CD14-positive monocyte (primary cell): Measurements from ENCODE around the gene ERG. TPM values are rescaled to one million over a fixed set of nuclear protein-coding genes. Genes with fewer than 3 reads are reported as not detected.

ENCODE experiments used
- DNase-seq, 3 donors: peaks; one replicate each; pipeline ENCODE4 v3.0.0-alpha.2; 2011 to 2022
- H2AFZ ChIP-seq: 2 replicates; pipeline ENCODE4 v1.6.0; 2012; ENCODE audit warnings: mild to moderate bottlenecking, low read depth, low read length, inconsistent platforms; ENCODE audit not compliant: insufficient read depth, poor library complexity, severe bottlenecking
- H3K27ac ChIP-seq, 2 donors: 1 replicate in 1 of 2; 2 replicates in 1 of 2; pipeline ENCODE4 v1.5.1; 2012 to 2013; ENCODE audit warnings: low read length in 2 of 2, control low read depth in 1 of 2, inconsistent platforms in 1 of 2, low read depth in 1 of 2, mild to moderate bottlenecking in 1 of 2
- H3K27me3 ChIP-seq, 2 donors: one replicate each; pipeline versions ENCODE4 v1.6.0 to v1.6.1; 2011 to 2013; ENCODE audit warnings: low read length in 2 of 2; ENCODE audit not compliant: control insufficient read depth in 2 of 2, insufficient read depth in 2 of 2
- H3K36me3 ChIP-seq, 2 donors: replicated peaks in 1 of 2; 1 replicate in 1 of 2; 2 replicates in 1 of 2; pipeline versions ENCODE4 v1.5.1 to v1.6.1; 2012 to 2013; ENCODE audit warnings: low read length in 2 of 2, control low read depth in 1 of 2, inconsistent platforms in 1 of 2, mild to moderate bottlenecking in 1 of 2; ENCODE audit not compliant: insufficient read depth in 2 of 2, control insufficient read depth in 1 of 2
- H3K4me1 ChIP-seq, 2 donors: 1 replicate in 1 of 2; 2 replicates in 1 of 2; pipeline versions ENCODE4 v1.5.1 to v1.6.1; 2012 to 2013; ENCODE audit warnings: low read length in 2 of 2, control low read depth in 1 of 2, inconsistent platforms in 1 of 2, mild to moderate bottlenecking in 1 of 2, moderate library complexity in 1 of 2; ENCODE audit not compliant: insufficient read depth in 2 of 2, control insufficient read depth in 1 of 2
- H3K4me2 ChIP-seq: replicated peaks from 2 replicates; pipeline ENCODE3; 2012; ENCODE audit warnings: low read length, moderate library complexity, mild to moderate bottlenecking; ENCODE audit not compliant: poor library complexity, severe bottlenecking; ENCODE audit errors: extremely low read depth
- H3K4me3 ChIP-seq, 3 experiments: fragments of 200-600 bp in 1 of 3; sonication (generic) in 1 of 3; replicated peaks in 1 of 3; 1 replicate in 2 of 3; 2 replicates in 1 of 3; pipeline ENCODE4 v1.5.1; 2011 to 2013; ENCODE audit warnings: low read length in 3 of 3, mild to moderate bottlenecking in 3 of 3, control low read depth in 2 of 3, low read depth in 2 of 3, inconsistent platforms in 1 of 3, moderate library complexity in 1 of 3
- H3K79me2 ChIP-seq: 2 replicates; pipeline ENCODE4 v1.6.0; 2012; ENCODE audit warnings: mild to moderate bottlenecking, control low read depth, inconsistent platforms, low read length, moderate library complexity; ENCODE audit not compliant: insufficient read depth
- H3K9ac ChIP-seq: 2 replicates; pipeline ENCODE4 v1.6.0; 2017; ENCODE audit warnings: low read length, mild to moderate bottlenecking; ENCODE audit not compliant: insufficient read depth, poor library complexity, severe bottlenecking
- H3K9me3 ChIP-seq, 2 donors: replicated peaks in 1 of 2; 1 replicate in 1 of 2; 2 replicates in 1 of 2; pipeline versions ENCODE4 v1.5.1 to v1.6.1; 2012 to 2013; ENCODE audit warnings: low read length in 2 of 2, control low read depth in 1 of 2; ENCODE audit not compliant: control insufficient read depth in 1 of 2, insufficient read depth in 1 of 2
- H4K20me1 ChIP-seq: 2 replicates; pipeline ENCODE4 v1.6.0; 2012; ENCODE audit warnings: mild to moderate bottlenecking, low read length, control low read depth, moderate library complexity; ENCODE audit not compliant: insufficient read depth
- H3K27ac Mint-ChIP-seq, 7 donors: one replicate each; pipeline ENCODE4 v1.8.0; 2020; ENCODE audit warnings: mild to moderate bottlenecking in 7 of 7, mixed read lengths in 7 of 7, moderate library complexity in 6 of 7, inconsistent platforms in 2 of 7
- H3K27me3 Mint-ChIP-seq, 3 donors: one replicate each; pipeline ENCODE4 v1.8.0; 2021 to 2022; ENCODE audit warnings: low read depth in 3 of 3, mild to moderate bottlenecking in 3 of 3, mixed read lengths in 3 of 3, moderate library complexity in 3 of 3, inconsistent platforms in 1 of 3
- H3K36me3 Mint-ChIP-seq, 2 donors: one replicate each; pipeline ENCODE4 v1.8.0; 2020; ENCODE audit warnings: mixed read lengths in 2 of 2, inconsistent platforms in 1 of 2, mild to moderate bottlenecking in 1 of 2
- H3K4me1 Mint-ChIP-seq: one replicate; pipeline ENCODE4 v1.8.0; 2020; ENCODE audit warnings: mild to moderate bottlenecking, mixed read lengths
- H3K4me3 Mint-ChIP-seq, 2 donors: one replicate each; pipeline ENCODE4 v1.8.0; 2020; ENCODE audit warnings: mild to moderate bottlenecking in 2 of 2, mixed read lengths in 2 of 2, moderate library complexity in 1 of 2
- H3K9me3 Mint-ChIP-seq, 7 donors: one replicate each; pipeline ENCODE4 v1.8.0; 2020 to 2022; ENCODE audit warnings: mixed read lengths in 7 of 7, mild to moderate bottlenecking in 6 of 7, moderate library complexity in 6 of 7, inconsistent platforms in 2 of 7
- WGBS: methylation state at CpG from one replicate; pipeline ENCODE4 v1.1.5; 2013; ENCODE audit warnings: missing lambda C conversion rate; ENCODE audit not compliant: insufficient coverage; 5-methylcytosine and 5-hydroxymethylcytosine counted together
- intact Hi-C, 2 donors: fragments of 100-400 bp; cut with micrococcal nuclease; formaldehyde crosslinking; loops; one replicate each; pipeline versions ENCODE4 v1.15.0 to v1.15.1; 2023
- polyA plus RNA-seq, 3 donors: library from polyadenylated mRNA; depleted of rRNA in 1 of 3; unstranded in 2 of 3; stranded (reverse) in 1 of 3; fragments of 300-500 nt in 2 of 3; fragments of >200 nt in 1 of 3; fragmentation: Illumina TruSeq in 2 of 3; gene quantifications; 1 replicate in 2 of 3; 2 replicates in 1 of 3; pipeline ENCODE4 v1.2.3, GENCODE V29; 2012 to 2021
- TF ChIP-seq, protein P1 (sequence below): fragments of 200-600 bp; IDR thresholded peaks from one replicate; pipeline ENCODE4 v1.8.0; 2022; ENCODE audit warnings: antibody characterized with exemption, mild to moderate bottlenecking

Gene ERG
- polyA plus RNA-seq, 3 donors: 0.16 to 0.22 TPM; not detected in 1

DNA sequence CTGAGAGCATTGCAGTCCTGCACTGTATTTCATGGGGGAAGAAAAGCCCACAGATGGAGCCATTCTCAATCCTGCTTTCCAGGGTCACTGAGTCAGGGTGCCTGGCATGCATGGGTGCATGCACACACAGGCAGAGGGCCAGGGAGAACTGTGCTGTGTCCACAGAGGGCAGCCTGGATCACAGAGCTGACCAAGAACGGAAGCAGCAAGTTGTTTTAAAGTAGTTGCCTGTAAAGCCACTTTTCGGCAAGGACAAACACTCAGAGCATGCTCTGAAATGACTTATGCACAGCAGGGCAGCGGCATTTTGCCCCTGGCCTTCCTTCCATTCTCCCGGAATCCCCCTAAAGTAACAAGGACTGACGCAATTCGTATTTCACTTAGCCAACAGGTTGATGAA is 3.6 kb downstream of the ERG start:
- H3K27me3 Mint-ChIP-seq: no peaks in the 10 kb centered on the region
- intact Hi-C loops: no loop called here
- DNase-seq: peak in 1 of 3 donors; percentile 49
- H2AFZ ChIP-seq: peak overlapping the region; percentile 79
- peak overlapping the region; percentile 56 to 85 for H3K4me3 Mint-ChIP-seq
- peaks cover 92% of the 10 kb centered on the region for H3K4me1 Mint-ChIP-seq
- no peaks in the 10 kb centered on the region for H3K36me3 ChIP-seq
- no peaks in the 10 kb centered on the region for H3K27me3 ChIP-seq
- H3K9ac ChIP-seq: peak overlapping the region; percentile 23
- peaks cover 58 to 79% of the 10 kb centered on the region in 2 donors for H3K4me1 ChIP-seq
- TF ChIP-seq, protein P1, sequence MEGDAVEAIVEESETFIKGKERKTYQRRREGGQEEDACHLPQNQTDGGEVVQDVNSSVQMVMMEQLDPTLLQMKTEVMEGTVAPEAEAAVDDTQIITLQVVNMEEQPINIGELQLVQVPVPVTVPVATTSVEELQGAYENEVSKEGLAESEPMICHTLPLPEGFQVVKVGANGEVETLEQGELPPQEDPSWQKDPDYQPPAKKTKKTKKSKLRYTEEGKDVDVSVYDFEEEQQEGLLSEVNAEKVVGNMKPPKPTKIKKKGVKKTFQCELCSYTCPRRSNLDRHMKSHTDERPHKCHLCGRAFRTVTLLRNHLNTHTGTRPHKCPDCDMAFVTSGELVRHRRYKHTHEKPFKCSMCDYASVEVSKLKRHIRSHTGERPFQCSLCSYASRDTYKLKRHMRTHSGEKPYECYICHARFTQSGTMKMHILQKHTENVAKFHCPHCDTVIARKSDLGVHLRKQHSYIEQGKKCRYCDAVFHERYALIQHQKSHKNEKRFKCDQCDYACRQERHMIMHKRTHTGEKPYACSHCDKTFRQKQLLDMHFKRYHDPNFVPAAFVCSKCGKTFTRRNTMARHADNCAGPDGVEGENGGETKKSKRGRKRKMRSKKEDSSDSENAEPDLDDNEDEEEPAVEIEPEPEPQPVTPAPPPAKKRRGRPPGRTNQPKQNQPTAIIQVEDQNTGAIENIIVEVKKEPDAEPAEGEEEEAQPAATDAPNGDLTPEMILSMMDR: no peak
- peaks cover 79% of the 10 kb centered on the region for H3K79me2 ChIP-seq
- 0% methylated on average over 4 of the region's 6 CpGs for WGBS
- H3K9me3 ChIP-seq: no peaks in the 10 kb centered on the region
- peak overlapping the region in 6 of 7 donors; percentile 65 to 75 (median 74) for H3K27ac Mint-ChIP-seq
- no peaks in the 10 kb centered on the region for H3K36me3 Mint-ChIP-seq
- H3K4me3 ChIP-seq: peak overlapping the region; percentile 20 to 58 (median 24)
- peaks cover 0 to 2% (median 0%) of the 10 kb centered on the region in 7 donors for H3K9me3 Mint-ChIP-seq
- no peaks in the 10 kb centered on the region for H4K20me1 ChIP-seq
- H3K4me2 ChIP-seq: peak overlapping the region; percentile 67
- peak overlapping the region; percentile 17 to 34 for H3K27ac ChIP-seq

DNA sequence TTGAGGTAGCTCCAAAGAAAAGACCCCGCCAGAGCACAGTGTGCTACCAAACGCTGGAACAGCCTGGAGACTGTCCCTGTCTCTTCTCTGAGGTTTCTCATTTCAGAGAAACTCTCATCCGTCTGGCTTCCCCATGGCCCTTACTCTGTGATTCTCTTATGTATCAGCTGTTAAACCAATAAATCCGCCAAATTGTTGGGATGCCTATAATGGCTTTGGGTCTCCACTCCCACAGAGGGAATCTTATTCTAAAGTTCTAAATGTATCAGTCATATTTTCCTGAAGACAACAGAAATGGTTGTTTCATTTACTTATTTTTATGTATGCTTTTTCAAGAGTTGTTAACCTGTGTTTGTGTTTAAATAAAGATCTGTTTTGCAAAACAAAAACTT is 4.0 kb downstream of the ERG start:
- WGBS: 40% methylated on average over 1 of the region's 4 CpGs
- no peaks in the 10 kb centered on the region for H3K36me3 ChIP-seq
- H3K9ac ChIP-seq: peak overlapping the region; percentile 18
- H3K4me2 ChIP-seq: peak overlapping the region; percentile 67
- TF ChIP-seq, protein P1: no peak
- H3K9me3 Mint-ChIP-seq: peaks cover 0 to 2% (median 0%) of the 10 kb centered on the region in 7 donors
- no peak for DNase-seq
- H3K4me1 Mint-ChIP-seq: peaks cover 92% of the 10 kb centered on the region
- peaks cover 56 to 77% of the 10 kb centered on the region in 2 donors for H3K4me1 ChIP-seq
- H3K27me3 ChIP-seq: no peaks in the 10 kb centered on the region
- no peaks in the 10 kb centered on the region for H4K20me1 ChIP-seq
- H3K4me3 ChIP-seq: peak overlapping the region in 2 of 3 experiments; percentile 14 to 58
- peak overlapping the region; percentile 56 to 57 for H3K4me3 Mint-ChIP-seq
- intact Hi-C loops: no loop called here
- no peaks in the 10 kb centered on the region for H3K27me3 Mint-ChIP-seq
- peak overlapping the region in 2 of 7 donors; percentile 20 to 58 for H3K27ac Mint-ChIP-seq
- H3K79me2 ChIP-seq: peaks cover 82% of the 10 kb centered on the region
- peak overlapping the region in 1 of 2 donors; percentile 34 for H3K27ac ChIP-seq
- peak overlapping the region; percentile 79 for H2AFZ ChIP-seq
- H3K36me3 Mint-ChIP-seq: no peaks in the 10 kb centered on the region
- H3K9me3 ChIP-seq: no peaks in the 10 kb centered on the region
